GM21619 (cell line): ENCODE data around the gene WNT10A.

Experiments
- ATAC-seq: cut with Tn5 transposase; IDR thresholded peaks from one replicate; pipeline ENCODE4 v1.9.1; 2021; ENCODE audit not compliant: unreplicated experiment

WNT10A gene

DNA sequence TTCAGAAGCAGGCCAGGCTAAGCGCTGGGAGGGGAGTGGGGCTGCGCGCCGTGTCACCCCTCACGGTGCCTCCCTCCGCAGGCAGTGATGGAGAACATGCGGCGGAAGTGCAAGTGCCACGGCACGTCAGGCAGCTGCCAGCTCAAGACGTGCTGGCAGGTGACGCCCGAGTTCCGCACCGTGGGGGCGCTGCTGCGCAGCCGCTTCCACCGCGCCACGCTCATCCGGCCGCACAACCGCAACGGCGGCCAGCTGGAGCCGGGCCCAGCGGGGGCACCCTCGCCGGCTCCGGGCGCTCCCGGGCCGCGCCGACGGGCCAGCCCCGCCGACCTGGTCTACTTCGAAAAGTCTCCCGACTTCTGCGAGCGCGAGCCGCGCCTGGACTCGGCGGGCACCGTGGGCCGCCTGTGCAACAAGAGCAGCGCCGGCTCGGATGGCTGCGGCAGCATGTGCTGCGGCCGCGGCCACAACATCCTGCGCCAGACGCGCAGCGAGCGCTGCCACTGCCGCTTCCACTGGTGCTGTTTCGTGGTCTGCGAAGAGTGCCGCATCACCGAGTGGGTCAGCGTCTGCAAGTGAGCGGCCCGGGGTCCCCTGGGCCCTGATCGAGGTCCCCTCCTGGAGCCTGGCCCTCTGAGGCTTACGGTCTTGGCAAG, 12.2 kb downstream of the WNT10A start:
- peak; percentile 39 for ATAC-seq

DNA sequence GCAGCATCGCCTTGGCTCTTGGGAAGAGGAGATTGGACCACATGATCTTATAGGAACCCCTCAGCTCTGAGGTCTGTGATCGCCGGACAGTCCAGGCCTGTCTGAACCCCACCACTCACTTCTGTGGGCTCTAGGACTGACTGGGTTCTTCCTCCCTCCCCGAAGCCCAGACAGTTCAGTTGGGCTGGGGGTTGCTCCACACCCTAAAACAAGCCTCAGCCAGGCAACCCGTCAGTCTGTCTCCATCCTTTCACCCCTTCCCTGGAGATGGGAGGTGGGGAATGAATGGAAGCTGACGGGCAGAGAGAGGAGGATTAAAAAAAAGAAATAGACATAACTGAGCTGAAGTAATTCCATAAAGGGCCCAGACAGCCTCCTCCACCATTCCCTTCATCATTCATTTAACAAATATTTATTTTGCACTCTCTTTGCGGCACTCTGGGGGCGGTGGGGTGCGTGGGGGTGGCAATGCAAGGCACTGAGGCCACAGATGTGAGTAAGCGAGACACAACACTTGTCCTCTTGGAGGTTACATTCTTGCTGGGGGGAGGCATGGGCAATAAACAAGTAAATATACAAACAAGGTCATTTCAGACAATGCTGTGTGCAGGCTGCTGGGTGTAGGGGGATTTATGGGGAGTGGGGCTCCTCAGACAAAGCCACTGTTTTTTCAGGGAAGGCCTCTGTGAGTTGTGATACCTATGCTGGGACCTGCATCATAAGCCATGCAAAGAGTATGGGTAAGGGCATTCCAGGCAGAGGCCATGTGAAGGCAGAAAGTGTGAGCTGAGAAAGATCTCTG, 12.9 kb downstream of the WNT10A start:
- ATAC-seq: no peak

DNA sequence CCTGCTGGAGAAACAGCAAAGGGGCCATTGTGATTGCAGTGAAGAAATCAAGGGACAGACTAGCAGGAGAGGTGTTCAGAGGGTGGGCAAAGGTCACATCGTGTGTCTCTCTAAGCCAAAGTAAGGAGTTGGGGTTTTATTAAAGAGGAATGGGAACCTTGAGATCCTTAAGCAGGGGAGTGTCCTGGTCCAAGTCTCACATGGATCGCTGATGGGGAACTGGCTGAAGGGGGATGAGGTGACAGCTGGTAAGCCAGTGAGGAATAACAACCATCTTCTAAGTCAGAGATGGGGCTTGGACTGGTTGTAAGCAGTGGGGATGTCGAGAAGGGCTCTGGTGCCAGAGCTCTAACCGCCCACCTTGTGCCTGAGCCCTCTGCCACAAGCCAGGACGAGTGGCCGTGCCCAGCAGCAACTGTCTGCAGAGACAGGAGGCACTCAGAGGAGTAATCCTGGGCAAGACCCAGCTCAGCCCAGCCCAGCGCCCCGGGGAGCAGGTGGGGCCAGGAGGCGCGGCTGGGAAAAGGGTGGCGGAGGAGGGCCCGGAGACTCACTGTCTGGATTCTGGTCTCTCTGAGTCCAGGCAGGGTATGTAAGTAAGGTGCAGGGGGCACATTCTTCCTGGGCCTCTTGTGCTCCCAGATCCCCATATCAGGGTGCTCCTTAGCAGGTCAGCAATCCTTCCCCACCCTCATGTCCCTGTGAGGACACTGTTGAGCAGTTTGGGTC, 13.7 kb downstream of the WNT10A start:
- no peak for ATAC-seq

DNA sequence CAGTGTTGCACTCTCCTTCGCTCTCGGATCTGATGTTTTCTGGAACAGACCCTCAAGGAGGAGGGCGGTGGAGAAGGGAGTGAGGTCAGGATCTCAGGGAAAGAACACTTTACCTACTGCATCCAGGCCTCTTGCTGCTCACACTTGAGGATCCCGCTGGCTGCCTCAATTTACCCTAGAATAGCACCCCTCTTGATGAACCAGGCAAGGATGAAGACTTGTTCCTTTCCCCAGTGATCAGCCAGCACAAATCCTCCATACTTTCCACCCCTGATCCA, 14.2 kb downstream of the WNT10A start:
- no peak for ATAC-seq

DNA sequence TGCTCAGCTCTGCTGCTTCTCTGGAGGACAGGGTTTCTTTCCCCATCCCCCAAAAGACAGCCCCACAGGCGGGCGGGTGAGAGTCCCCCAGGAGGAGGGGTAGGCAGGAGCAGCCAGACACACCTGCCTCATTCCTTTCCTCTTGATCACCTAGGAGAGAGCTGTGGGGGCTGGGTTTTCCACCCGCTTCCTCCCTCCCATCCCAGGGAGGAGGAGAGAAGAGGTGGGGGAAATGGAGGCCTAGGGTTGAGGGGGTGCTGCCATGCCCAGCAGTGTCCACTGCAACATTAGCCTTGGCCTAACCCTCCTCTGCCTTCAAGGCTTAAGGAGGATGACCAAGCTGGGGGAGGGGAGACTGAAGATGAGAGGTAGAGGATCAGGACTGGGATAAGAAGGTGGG, 14.7 kb downstream of the WNT10A start:
- ATAC-seq: no peak

DNA sequence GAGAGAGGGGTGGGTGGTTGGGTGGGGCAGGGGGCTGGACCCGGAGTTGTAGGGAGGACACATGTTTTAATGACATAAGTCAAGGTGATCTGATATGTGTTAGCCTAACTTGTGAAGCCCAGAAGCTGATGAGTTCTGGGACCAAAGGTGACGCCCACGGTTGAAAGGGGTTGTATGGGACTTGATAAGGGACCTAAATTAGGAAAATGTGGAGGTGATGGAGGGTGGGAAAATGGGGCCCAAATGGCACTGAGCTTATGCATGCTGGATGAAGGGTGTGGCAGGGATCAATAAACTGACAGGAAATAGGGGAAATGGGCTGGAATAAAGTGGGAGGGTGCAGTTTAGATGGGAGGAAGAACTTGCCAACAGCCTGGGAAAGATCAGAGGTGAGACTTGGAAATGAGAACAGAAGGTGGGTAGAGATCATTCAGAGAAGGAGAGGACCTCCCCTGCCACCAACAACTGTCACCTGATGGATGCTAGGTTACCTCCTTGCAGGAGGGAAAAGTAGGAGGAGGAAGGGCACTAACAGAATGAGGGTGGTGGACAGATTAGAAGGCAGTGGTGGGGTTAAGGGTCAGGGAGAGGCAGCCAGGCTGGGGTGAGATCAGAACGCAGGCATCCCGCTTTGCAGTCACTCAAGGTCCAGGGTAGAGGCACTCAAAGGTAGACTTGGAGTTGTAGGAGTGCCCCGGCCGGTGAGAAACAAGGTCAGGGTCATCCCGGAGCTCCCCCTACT, 15.3 kb downstream of the WNT10A start:
- peak; percentile 6 for ATAC-seq

DNA sequence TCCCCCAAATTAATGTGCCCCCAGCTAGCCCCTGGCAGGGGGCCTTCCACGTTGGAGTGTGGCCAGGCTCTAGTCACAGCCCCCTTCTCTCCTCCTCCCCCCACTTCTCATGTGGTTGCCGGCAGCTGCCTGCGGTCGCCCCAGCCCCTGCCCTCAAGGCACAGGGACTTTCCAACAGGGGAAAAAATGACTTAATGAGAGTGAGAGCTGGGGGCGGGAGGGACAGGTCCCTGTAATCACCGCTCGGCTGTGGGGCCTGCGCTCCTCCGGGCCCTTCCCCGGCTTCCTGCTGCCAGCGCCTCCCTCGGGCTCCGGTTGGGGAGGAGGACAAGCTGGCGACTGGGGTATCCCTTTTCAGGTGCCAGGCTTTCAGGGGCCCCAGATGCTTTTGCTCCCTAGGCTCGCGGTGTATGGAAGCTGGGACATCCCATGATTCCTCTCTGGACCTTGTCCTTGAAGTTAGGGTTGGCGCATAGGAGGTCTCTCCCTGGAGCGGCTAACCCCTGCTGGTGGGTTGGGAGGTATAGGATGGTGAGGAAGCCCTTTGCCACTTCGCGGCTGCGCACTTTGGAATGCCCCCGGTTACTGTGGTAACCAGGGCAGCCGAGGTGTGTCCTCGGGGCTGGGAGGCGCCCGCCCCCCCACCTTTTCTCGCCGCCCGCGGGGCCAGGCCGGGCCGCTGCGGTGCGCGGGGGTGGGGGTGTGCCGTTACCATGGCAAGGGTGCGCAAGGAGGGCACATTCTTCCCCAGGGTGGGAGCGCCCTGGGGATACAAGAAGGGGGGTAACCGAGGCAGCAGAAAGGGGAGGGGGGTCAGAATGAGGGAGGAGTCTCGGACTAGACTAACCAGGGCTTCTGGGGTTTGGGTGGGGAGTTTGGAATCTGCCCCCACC, 16.1 kb downstream of the WNT10A start:
- ATAC-seq: peak; percentile 62

DNA sequence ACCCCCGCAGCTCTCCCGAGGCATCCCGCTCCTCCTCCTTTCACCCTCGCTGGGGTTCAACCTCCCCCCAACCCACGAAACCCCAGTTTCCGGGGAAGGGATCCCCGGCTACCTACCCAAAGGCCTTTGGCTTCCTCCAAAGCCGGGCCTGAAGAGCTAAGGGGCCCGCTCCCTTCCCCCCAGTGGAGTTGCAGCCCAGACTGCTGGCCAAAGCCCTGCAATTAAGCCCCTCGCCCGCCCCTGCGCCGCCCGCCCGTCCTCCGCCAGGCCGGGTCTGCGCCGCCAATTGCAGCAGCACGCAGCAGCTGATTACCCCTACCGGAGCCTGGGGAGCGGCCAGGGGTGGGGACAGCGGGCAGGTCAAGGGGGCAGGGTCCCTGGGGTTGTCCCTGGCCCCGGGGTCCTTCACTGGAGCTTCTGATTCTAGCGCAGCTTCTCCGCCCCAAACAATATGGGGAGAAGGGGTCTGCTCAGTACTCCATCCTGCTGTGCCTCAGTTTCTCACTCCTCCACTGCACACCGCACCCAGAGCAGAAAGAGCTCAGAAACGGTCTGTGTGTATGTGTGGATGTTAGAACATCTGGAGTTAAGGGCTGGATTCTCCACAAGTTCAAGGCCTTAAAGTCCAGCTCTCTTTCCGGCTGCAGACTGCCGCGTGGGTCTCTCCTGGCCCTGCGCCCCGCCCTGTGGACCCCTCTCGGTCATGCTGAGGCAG, 16.9 kb downstream of the WNT10A start:
- ATAC-seq: no peak

DNA sequence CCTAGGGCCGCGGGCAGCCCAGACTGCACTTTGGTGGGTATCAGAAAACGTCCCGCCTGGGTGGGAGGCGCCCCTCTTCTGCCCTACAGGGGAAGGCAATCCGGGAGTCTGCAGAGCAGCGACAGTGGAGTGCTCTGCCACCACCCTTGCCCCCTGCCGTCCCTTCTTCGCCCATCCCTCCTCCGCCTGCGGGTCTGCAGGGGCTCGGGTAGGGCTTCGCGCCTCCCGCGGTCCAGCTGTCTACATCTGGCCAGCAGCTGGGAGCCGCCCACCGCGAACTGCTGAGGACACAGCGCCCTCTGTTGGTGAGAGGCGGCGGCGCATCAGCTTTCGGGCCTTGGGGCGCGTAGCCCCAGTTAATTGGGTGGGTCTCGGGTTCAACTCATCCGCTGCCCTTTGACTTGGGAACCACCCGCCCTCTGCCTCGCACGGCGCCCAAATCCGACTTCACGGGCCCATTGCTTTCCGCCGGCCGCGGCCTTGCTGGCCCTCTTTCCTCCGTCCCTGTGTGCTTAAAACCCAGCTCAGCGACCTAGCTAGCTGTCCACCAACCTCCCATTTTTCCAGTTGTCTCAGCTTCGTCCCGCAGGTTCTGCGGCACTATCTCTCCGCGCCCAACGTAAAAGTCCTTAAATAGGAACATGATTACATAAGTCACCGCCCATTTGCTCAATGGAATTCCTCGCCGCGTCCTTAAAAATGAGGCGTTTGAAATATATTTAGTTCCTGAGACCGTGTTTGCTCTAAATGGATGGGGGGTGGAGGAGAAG, 17.6 kb downstream of the WNT10A start:
- ATAC-seq: peak; percentile 35

DNA sequence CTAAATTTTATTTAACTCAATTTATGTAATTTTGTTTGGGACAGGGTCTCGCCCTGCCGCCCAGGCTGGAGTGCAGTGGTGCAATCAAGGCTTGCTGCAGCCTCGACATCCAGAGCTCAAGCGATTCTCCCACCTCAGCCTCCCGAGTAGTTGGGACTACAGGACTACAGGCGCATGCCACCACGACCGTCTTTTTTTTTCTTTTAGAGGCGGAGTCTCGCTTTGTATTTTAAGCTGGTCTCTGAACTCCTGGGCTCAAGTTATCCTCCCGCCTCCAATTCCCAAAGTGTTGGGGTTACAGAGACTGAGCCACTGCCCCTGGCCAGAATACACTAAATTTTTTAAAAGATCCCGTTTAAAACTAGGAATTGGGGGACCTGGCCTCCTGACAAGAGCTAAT, 18.5 kb downstream of the WNT10A start:
- ATAC-seq: no peak

DNA sequence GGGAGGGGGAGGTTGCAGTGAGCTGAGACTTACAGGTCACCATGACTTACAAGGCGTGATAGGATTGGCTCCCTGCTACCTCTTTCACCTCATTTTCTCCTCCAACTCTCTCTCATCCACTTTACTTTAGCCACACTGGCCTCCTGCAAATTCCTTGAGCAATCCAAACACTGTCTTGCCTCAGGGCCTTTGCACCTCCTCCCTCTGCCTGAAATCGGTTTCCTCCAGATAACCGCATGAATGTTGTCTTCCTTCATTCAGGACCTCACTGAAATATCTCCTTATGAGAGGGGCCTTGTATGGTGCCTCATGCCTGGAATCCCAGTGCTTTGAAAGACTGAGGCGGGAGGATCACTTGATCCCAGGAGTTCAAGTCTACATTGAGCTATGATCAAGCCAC, 21.8 kb downstream of the WNT10A start:
- ATAC-seq: no peak

DNA sequence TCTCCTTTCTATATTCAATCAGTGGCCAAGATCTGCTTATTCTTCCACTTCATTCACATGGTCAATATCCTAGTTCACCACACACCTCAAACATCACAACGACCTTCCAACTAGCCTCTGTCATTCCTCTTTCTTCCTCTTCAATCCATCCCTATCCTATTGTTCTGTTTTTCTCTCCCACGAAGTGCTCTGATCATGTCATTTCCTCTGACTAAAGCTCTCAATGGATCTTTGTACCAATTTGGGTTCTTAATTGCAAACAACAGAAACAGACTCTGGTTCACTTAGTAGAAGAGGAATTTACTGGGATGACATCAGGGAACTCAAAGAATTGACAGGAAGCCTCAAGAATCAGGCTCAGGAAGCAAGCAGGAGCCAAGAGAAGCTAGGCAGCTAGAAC, 23.5 kb downstream of the WNT10A start:
- no peak for ATAC-seq

DNA sequence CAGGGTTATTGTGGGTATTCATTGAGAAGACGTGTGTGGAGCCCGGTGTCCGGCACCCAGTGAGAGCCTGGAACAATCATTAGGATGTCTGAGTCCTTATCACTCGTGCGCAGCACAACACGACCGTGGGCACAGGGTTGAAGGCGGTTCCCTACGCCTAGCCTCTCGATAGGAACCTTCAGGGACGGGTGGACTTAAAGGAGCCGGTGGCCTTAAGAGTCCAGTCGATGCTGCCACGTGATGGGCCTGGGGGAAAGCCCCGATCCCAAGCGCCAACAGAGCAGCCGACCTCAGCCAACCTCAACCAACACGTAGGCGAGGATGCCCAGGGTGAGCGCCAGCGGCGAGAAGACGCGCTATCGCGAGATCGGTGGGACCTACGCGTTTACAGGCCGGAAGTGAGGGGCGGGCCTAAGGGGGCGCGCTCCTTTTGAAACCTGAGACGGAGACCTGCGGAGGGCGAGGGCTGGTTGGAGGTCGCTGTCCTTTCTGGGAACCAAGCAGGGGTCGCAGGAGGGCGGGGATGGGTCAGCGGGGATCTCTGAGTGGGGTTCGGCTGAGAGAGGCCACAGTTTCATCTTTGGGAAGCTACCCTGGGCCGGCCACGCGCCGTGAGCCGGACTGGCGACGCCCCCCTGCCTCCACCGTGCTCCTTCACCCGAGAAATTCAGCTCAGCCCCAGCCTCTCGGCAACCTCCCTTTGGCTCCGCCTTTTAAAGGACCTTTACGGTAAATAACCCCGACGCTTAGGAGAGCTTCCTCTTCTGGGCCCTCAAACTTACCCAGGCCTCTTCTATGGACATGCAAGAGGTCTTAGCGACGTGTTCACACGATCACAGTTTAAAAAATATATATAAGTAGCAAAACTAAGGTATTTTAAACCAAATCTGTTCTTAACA, 28.3 kb downstream of the WNT10A start:
- peak; percentile 92 for ATAC-seq

DNA sequence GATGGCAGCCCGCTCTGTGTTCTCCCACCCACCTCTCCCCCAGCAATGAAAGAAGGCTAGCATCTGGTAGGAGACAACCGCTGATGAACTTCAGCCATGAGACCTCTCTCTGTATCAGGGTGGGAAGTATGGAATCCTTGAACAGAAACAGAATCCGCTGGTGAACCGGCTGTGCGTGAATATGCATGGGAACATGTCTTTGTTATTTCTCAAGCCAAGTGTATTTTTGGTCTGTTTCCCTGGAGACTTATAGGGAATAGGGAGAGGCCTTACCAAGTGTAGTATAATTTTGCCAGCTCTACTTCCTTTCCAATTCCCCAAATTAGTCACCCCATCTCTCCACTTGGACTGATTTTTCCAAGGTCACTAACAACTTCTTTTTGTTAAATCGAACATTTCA, 30.1 kb downstream of the WNT10A start:
- no peak for ATAC-seq

DNA sequence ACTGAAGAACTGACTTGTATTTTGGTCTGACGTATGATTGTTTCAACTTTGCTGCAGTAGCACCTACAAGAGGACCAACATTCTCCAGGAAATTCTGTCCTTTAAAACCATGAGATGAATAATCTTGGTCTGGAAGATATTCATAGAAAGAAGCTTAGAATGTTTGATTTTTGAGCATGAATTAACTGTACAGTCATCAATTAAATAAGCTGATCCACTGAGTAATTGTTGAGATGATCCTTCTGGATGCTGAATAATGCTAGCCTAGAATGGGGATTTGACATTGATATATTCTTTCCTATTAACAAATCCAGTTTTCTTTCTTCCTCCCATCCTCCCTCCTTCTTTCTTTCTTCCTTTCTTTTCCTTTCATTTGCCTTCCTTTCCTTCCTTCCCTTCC, 39.9 kb downstream of the WNT10A start:
- ATAC-seq: no peak

DNA sequence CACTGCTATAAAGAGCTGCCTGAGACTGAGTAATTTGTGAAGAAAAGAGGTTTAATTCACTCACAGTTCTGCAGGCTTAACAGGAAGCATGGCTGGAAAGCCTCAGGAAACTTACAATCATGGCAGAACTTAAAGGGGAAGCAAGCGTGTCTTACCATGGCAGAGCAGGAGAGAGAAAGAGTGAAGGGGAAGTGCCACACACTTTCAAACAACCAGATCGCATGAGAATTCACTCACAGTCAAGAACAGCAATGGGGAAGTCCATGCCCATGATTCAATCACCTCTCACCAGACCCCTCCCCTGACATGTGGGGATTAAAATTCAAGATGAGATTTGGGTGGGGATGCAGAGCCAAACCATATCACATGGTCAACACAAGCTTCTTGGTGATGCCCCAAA, 44.1 kb downstream of the WNT10A start:
- ATAC-seq: no peak

DNA sequence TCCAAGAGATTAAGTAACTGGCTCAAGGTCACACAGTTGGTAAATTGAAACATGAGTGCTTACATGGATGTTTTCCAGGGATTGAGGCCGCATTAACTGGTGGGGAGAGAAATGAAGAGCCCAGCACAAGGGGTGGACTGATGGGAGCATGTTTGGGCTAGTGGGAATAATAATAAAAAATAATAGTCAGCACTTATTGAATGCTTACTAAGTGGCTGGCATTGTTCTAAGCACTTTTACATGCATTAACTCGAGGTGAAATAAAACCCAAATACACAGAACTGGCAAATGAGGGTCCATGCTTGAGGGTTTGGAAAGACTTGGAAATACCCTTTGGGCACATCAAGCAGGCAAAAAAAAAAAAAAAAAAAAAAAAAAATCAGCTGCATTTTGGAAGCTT, 44.8 kb downstream of the WNT10A start:
- ATAC-seq: no peak

DNA sequence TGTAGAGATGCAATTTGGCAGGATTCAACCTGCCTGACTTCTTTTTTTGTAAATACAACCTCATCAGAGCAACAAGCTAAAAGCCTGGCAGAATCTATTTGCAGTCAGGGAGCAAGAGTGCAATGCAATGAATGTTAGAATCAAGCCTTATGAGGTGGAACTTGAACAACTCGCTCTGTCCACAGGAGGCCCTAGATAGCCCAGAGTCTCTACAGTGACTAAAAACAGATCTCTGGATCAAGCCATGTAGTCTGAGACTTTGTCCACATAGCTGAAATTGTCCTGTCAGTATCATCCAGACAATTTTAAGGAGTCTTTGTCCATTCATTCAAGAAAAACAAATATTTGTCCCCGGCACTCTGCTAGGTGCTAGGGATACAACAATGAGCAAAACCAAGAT, 46.8 kb downstream of the WNT10A start:
- ATAC-seq: no peak
